Esophagus muscularis mucosa (tissue), 4 donors: ENCODE data around the gene TTF1. TPM values are rescaled to one million over a fixed set of nuclear protein-coding genes. Genes with fewer than 3 reads are reported as not detected.

Experiments used
- DNase-seq: peaks from one replicate; pipeline ENCODE4 v3.0.0-alpha.2; 2017; ENCODE audit errors: extremely low spot score
- H3K27ac ChIP-seq, 4 donors: fragments of 200-600 bp; sonication (generic); replicated peaks in 1 of 4; 1 replicate in 3 of 4; 2 replicates in 1 of 4; pipeline ENCODE4 v1.5.1; 2016 to 2019; ENCODE audit warnings: mild to moderate bottlenecking in 1 of 4
- H3K27me3 ChIP-seq, 4 donors: fragments of 200-600 bp; sonication (generic); one replicate each; pipeline versions ENCODE4 v1.5.1 to v1.6.0; 2016 to 2019
- H3K36me3 ChIP-seq, 4 donors: fragments of 200-600 bp; sonication (generic); one replicate each; pipeline ENCODE4 v1.5.1; 2016 to 2019
- H3K4me1 ChIP-seq, 4 donors: fragments of 200-600 bp; sonication (generic); one replicate each; pipeline ENCODE4 v1.5.1; 2016 to 2019
- H3K4me3 ChIP-seq, 4 donors: fragments of 200-600 bp; sonication (generic); 1 replicate in 2 of 4; 2 replicates in 2 of 4; pipeline ENCODE4 v1.5.1; 2016 to 2019; ENCODE audit warnings: mild to moderate bottlenecking in 4 of 4, moderate library complexity in 1 of 4
- H3K9me3 ChIP-seq, 4 donors: fragments of 200-600 bp; sonication (generic); 1 replicate in 3 of 4; 2 replicates in 1 of 4; pipeline ENCODE4 v1.5.1; 2016 to 2019
- EP300 ChIP-seq: sonication (generic); formaldehyde crosslinking; IDR thresholded peaks from one replicate; pipeline ENCODE4 v1.6.1; 2017; ENCODE audit warnings: antibody characterized with exemption
- POLR2A ChIP-seq: fragments of 450-650 bp; IDR thresholded peaks from one replicate; pipeline ENCODE4 v1.6.1; 2017; ENCODE audit warnings: antibody characterized with exemption, moderate library complexity, mild to moderate bottlenecking, low read depth
- POLR2AphosphoS5 ChIP-seq, 2 donors: sonication (generic); formaldehyde crosslinking; IDR thresholded peaks; one replicate each; pipeline ENCODE4 v1.6.1; 2017; ENCODE audit warnings: antibody characterized with exemption in 2 of 2
- WGBS: methylation state at CpG from one replicate; pipeline ENCODE4 v1.1.5; 2018; 5-methylcytosine and 5-hydroxymethylcytosine counted together
- intact Hi-C: fragments of 100-400 bp; cut with DNase I; formaldehyde crosslinking; loops from one replicate; pipeline ENCODE4 v1.15.1; 2023
- total RNA-seq, 4 donors: library from RNA; depleted of rRNA; stranded (reverse); fragments of >200 nt; gene quantifications; one replicate each; pipeline versions ENCODE4 v1.1.0 to v1.2.1, GENCODE V29; 2016
- TF ChIP-seq, protein P1 (sequence below), 3 experiments: fragments of 200-600 bp in 2 of 3; fragments of 450-650 bp in 1 of 3; sonication (generic) in 2 of 3; IDR thresholded peaks; one replicate each; pipeline ENCODE4 v1.5.1; 2017 to 2019; ENCODE audit warnings: antibody characterized with exemption in 3 of 3, mild to moderate bottlenecking in 2 of 3, moderate library complexity in 1 of 3

The TTF1 gene
- total RNA-seq, 4 donors from 2014 or later: 9.6 to 17.2 (median 12.8) TPM

DNA sequence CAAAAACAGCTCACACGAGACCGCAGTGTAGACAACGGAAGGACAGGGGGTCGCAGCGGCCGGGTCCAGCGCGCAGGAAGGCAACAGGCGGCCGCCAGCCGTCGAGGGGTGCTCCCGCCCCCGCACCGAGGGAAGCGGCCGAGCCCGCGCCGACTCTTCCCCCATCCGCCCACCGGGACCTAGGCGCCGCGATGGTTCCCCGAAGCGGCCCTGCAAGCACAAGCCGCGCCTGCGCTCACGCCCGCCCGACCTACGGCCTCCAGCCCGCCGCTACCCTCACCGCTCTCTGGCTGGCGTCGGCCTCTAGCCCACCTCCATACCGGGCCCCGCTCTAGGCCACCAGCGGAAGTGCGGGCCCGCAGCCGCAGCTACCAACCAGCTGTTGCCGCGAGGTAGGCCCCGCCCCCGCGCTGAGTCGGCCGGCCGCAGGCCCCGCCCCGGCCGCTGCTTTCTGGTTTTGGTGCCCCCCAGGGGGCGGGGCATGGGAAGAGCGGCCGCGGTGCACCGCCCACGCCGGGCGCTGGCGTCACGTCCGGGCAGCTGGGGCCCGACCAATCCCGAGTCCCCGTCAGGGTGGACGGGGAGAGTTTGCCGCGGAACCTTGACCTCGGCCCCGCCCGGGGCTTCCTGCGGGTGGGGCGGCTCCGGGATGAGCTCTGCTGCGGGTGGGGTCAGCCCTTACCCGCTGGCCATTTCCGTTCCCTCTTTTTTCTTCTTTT lies 51.8 kb downstream of the TTF1 start, which contains the start of gene SETX:
SETX (minus strand) TSS at position 350 of the 719 bp plus-strand sequence. CDS start 5,558 bp downstream, outside the sequence.
- peaks cover 25 to 45% (median 44%) of the 10 kb centered on the region in 4 donors for H3K4me1 ChIP-seq
- 0% methylated on average over 28 of the region's 82 CpGs for WGBS
- H3K27me3 ChIP-seq: no peaks in the 10 kb centered on the region
- DNase-seq: peak; percentile 98
- H3K9me3 ChIP-seq: no peaks in the 10 kb centered on the region
- H3K4me3 ChIP-seq: peak within 1 kb of the TSS; percentile 70 to 95 (median 86)
- TF ChIP-seq EP300 (no peak), POLR2A (peak; percentile 91), POLR2AphosphoS5 (IDR thresholded peaks at IDR 0.05) (peak; percentile 96 to 97)
- TF ChIP-seq, protein P1, sequence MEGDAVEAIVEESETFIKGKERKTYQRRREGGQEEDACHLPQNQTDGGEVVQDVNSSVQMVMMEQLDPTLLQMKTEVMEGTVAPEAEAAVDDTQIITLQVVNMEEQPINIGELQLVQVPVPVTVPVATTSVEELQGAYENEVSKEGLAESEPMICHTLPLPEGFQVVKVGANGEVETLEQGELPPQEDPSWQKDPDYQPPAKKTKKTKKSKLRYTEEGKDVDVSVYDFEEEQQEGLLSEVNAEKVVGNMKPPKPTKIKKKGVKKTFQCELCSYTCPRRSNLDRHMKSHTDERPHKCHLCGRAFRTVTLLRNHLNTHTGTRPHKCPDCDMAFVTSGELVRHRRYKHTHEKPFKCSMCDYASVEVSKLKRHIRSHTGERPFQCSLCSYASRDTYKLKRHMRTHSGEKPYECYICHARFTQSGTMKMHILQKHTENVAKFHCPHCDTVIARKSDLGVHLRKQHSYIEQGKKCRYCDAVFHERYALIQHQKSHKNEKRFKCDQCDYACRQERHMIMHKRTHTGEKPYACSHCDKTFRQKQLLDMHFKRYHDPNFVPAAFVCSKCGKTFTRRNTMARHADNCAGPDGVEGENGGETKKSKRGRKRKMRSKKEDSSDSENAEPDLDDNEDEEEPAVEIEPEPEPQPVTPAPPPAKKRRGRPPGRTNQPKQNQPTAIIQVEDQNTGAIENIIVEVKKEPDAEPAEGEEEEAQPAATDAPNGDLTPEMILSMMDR (IDR thresholded peaks at IDR 0.05): no peak
- peak within 1 kb of the TSS; percentile 86 to 98 (median 90) for H3K27ac ChIP-seq
- intact Hi-C loops: no loop called here
- H3K36me3 ChIP-seq: peaks cover 17 to 35% (median 23%) of the 10 kb centered on the region in 4 donors

DNA sequence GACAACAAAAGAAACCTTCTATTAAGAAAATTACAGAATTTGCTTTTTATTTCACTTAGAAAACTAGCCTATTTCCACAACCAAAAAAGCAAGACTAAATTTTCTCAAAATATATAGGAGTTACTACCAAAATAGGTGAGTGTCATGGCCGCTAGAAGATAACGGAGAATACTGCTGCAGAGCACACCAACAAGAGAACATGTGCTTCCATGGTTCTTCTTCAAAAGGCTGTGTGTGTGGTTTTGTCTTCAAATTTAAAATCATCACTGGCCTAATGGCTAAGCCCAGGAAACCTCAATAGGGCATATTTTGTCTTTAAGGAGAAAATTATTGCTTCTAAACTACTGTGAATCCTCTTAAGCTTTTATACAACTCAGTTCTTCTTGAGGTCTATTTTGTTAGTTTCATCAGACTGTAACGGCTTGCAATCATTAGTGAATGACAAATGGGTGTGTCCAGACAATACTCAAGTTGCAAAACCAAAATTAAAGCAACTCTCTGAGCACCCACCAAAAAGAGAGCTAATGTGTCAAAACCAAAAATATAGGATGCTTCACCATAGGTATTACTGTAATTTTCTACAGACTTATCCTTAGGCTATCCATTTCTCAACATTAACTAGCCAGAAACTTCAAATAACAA lies 55.1 kb downstream of the TTF1 start:
- peak overlapping the region in 3 of 4 donors; percentile 1 to 30 (median 18) for H3K4me3 ChIP-seq
- peaks cover 45 to 67% (median 53%) of the 10 kb centered on the region in 4 donors for H3K36me3 ChIP-seq
- H3K4me1 ChIP-seq: peaks cover 25 to 49% (median 46%) of the 10 kb centered on the region in 4 donors
- no peak for DNase-seq
- H3K27ac ChIP-seq: peak overlapping the region; percentile 2 to 45 (median 18)
- no peaks in the 10 kb centered on the region for H3K9me3 ChIP-seq
- no peaks in the 10 kb centered on the region for H3K27me3 ChIP-seq
- no peak for TF ChIP-seq POLR2AphosphoS5 (IDR thresholded peaks at IDR 0.05)
- no peak for TF ChIP-seq POLR2A
- TF ChIP-seq, protein P1 (IDR thresholded peaks at IDR 0.05): no peak
- TF ChIP-seq EP300: no peak
- 75% methylated on average over 3 of the region's 3 CpGs for WGBS
- intact Hi-C loops: no loop called here

DNA sequence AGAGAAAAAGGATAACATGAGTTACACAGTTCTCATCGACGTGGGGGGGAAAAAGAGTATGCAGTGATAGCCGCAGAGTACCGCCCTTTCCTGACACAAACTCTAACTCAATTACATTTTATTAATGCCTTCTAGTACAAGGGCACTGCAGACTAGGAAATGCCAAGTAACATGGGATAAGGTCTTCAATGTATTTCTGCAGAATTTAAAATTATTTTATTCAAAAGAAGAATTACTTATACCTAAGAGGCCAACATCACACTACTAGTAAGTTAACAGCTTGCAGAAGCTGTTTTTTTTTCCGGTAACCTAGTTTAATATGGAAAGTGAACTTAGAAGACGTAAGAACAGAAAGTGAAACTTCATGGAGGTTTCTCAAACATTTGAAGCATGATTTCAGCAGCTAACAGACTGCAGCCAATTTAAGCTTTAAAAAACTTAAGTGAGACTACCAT lies 55.8 kb downstream of the TTF1 start:
- Histone ChIP-seq H3K27ac (peak overlapping the region; percentile 2 to 45 (median 18)), H3K4me1 (peaks cover 25 to 49% (median 46%) of the 10 kb centered on the region in 4 donors), H3K36me3 (peaks cover 52 to 74% (median 59%) of the 10 kb centered on the region in 4 donors), H3K27me3 (no peaks in the 10 kb centered on the region), H3K9me3 (no peaks in the 10 kb centered on the region), H3K4me3 (peak overlapping the region; percentile 1 to 30 (median 14))
- no peak for DNase-seq
- 46% methylated on average over 6 of the region's 6 CpGs for WGBS
- TF ChIP-seq, protein P1 (IDR thresholded peaks at IDR 0.05): no peak
- TF ChIP-seq POLR2A (no peak), EP300 (no peak), POLR2AphosphoS5 (IDR thresholded peaks at IDR 0.05) (no peak)
- intact Hi-C loops: no loop called here

- no peak for DNase-seq
- H3K4me1 ChIP-seq: peaks cover 20 to 44% (median 40%) of the 10 kb centered on the region in 4 donors
Observed at GRCh38 chr9:132348676-132349075, 58.0 kb downstream of the TTF1 start.

More at GRCh38 chr9:132348676-132349075, 58.0 kb downstream of the TTF1 start:
- peaks cover 73 to 96% (median 81%) of the 10 kb centered on the region in 4 donors for H3K36me3 ChIP-seq
- WGBS: 66% methylated on average over 5 of the region's 5 CpGs
- intact Hi-C loops: loop anchor here (10.0 kb wide), 1 partner anchor 64 kb away; no protein-coding TSS in a partner anchor
- no peak overlapping the region for H3K4me3 ChIP-seq
- TF ChIP-seq POLR2A (no peak), EP300 (no peak), POLR2AphosphoS5 (IDR thresholded peaks at IDR 0.05) (no peak)
- TF ChIP-seq, protein P1 (IDR thresholded peaks at IDR 0.05): no peak
- H3K9me3 ChIP-seq: no peaks in the 10 kb centered on the region
- no peaks in the 10 kb centered on the region for H3K27me3 ChIP-seq
- no peak overlapping the region for H3K27ac ChIP-seq
